Activated T-cell treated with anti-CD3 and anti-CD28 coated beads for 24 hours (primary cell): ENCODE measurements around the gene RTP4.
"Not testable (repeated sequence)": the region's sequence is repeated elsewhere in the genome, so short reads cannot be mapped to it uniquely, and the experiment has no call there.

ENCODE experiments used
- DNase-seq: peaks from one replicate; pipeline ENCODE4 v3.0.0-alpha.2; 2020; ENCODE audit warnings: low read depth

Gene RTP4

DNA sequence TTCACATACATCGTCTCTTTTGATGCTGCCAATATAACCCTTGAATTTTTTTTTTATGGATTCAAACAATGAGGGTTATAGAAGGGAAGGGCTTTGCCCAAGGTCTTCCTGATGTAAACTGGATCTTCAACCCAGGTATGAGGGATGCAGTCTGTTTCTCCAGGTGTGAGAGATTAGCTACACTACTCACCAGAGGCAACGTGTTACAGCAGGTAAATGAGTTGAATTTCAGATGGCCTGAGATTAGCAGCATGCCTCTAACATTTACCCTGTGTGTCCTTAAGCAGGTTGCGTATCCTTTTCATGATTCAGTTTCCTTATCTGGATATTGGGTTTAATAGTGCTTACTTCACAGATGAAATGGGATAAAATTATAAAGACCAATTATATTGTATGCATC lies 1.9 kb downstream of the RTP4 start:
- no peak for DNase-seq

- no peak for DNase-seq
These were observed 7.4 kb downstream of the RTP4 start for GRCh38 chr3:187375581-187375980.

DNA sequence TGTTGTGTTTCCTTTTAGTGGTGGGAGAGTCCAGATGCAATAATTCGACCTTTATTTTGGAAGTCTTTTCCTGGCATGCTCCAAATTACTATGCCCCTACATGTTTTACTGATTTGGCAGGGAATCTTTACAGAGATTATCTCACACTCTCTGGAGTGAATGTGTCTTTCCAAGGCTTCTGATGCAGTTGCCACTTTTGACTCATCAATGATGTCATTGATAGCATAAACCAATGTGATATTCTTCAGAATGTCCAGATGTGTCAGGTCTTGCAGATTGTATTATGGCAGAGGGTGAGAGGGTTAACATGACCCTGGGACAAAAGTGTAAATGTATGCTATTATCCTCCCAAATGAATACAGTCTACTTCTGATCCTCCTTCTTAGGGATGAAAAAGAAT lies 9.7 kb downstream of the RTP4 start:
- DNase-seq, result no peak

DNA sequence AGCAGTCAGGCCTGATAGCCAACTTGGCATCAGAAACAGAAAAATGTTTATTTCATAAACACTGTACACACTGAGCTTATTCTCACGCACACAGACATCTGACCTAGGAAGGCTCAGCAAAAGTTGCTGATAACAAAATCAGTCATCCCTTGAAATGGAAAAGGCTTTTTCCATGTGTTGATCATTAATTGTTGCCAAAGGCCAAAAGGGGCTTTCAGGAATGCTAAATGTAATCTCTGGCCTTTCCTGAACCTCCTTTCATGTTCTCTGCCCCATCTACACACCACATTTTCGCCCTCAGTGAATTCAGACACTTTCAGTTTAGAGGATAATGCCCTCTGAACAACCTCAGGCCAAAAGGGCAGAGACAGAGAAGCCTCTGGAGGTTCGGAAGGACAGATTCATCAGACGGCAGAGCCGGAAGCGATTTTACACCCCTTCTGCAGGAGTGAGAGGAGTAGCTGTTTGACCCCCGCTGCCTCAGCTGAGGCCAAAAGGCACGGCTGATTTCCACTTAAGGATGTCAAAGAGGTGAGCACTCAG lies 14.5 kb downstream of the RTP4 start:
- no peak for DNase-seq

- no peak for DNase-seq
These were observed 15.1 kb downstream of the RTP4 start for GRCh38 chr3:187383246-187383645.

DNA sequence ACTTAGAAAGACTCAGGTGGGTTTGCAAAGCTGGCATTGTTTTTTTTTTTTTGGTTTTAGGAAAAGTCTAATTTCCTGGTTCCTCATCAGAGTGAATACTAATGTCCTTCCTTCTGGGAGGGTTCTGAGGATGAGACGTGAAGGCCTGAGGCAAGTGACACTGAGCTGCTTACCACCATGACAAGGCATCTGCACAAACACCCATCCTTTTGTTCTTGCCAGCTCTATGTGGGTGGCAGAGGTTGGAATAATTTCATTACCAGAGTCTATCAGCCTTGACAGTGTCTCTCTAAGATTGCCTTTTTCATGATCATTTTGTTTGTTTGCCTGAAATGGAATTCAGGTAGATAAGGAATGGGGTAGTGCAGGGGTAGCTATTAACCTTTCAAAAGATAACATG lies 17.1 kb downstream of the RTP4 start:
- DNase-seq, result no peak

DNA sequence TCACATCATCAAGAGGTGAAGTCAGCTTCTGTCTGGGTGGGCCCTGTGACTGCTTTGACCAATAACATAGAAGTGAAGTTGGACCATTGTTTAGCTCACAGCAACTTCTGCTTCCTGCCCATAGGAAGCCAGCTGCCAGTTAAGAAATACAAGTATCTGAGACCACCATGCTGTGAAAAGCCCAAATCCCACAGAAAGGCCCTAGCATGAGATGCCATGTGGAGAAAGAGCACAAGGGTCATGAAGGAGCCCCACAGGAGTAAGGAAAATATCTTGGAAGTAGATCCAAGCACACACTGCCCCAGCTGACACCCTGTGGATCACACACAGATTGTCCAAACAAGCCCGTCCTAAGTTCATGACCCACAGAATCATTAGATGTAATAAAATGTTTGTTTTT lies 28.5 kb downstream of the RTP4 start:
- DNase-seq, result no peak

DNA sequence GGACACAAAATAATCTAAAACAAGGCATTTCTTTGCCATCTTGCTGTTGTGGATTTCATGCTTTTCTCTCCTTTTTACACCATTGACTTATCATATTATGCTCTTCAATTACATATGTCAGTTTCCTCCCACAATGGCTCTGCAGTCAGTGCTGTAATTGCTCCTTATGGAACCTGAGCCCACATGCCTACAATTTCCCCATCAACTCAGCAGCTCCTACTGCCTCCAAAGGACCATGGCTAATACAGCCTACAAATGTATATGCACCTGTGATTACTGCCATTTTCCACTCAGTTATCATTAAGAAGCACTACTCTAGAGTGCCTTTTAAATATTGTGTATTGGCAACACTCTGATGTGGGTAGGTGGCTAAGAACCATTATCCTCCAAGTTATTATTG lies 30.8 kb downstream of the RTP4 start:
- DNase-seq, result no peak

DNA sequence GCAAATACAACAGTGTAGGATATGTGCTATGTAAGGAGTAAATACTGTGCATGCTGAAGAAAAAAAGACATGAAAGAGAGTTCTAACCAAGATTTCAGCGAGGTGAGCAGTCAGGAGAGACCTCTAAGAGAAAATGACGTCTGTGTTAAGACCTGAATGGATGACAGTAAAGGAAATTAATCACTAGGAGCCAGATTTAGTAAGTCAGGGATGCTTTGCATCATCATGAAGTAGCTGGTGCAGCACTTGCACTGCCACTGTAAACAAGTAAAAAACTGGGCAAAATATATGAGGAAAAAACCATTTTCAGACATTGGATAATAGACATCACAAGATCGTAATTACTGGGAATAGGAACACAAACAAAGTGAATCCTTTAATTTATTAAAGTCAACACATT lies 32.6 kb downstream of the RTP4 start:
- no peak for DNase-seq

- no peak for DNase-seq
These were observed 33.7 kb downstream of the RTP4 start for GRCh38 chr3:187401856-187402255.

- no peak for DNase-seq
These were observed 35.6 kb downstream of the RTP4 start for GRCh38 chr3:187403768-187404288.

DNA sequence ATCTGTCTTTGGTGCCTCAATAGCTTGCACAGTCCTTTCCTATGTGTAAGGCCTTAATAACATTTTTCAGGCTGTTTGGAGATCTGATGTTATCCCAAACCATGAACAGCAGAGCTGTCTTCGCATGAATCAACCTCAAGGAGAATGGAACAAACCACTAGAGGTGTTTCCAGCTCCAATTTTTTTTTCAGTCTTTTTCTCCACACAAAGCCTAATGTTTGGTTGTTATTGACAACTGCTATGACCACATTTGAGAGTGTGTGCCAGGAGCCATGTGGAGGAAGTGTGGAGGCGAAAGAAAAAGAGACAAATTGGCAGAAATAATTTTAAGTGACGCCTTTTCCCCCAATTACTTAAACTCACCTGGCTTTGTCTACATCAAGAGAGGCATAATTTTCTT lies 38.7 kb downstream of the RTP4 start:
- DNase-seq, result no peak

- DNase-seq, result not testable (repeated sequence)
These were observed 44.0 kb downstream of the RTP4 start for GRCh38 chr3:187411991-187412781.
